ENCODE results near the gene KIF20B. TPM values are rescaled to one million over a fixed set of nuclear protein-coding genes. Genes with fewer than 3 reads are reported as not detected.
A peak's percentile ranks its signal among the peaks of the same experiment; 100 is the strongest.

Gene KIF20B
- total and polyA plus RNA-seq, 2 experiments from 2014 or later: 8.3 to 12.1 TPM

DNA sequence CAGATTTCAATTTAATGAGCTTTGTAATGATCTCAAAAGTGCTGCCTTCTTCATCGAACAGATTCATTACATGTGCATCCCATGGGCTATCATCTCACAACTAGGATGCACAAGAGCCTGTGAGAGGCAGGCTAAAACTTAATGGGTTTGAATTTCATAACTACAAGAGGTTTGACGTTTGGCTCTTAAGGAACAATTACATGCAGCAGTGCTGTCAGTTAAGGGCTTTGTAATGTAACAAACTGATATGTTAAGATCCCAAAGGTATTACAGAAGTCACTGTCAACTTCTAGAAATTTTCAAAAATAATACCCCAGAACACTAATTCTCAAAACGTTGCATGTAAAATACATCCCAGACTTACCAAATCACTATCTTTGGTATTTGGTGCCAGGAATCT lies 33.2 kb downstream of the KIF20B start:
- TF ChIP-seq, protein P1, sequence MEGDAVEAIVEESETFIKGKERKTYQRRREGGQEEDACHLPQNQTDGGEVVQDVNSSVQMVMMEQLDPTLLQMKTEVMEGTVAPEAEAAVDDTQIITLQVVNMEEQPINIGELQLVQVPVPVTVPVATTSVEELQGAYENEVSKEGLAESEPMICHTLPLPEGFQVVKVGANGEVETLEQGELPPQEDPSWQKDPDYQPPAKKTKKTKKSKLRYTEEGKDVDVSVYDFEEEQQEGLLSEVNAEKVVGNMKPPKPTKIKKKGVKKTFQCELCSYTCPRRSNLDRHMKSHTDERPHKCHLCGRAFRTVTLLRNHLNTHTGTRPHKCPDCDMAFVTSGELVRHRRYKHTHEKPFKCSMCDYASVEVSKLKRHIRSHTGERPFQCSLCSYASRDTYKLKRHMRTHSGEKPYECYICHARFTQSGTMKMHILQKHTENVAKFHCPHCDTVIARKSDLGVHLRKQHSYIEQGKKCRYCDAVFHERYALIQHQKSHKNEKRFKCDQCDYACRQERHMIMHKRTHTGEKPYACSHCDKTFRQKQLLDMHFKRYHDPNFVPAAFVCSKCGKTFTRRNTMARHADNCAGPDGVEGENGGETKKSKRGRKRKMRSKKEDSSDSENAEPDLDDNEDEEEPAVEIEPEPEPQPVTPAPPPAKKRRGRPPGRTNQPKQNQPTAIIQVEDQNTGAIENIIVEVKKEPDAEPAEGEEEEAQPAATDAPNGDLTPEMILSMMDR (IDR thresholded peaks at IDR 0.05; ENCODE audit: low read depth, low read length): no peak
- no peak overlapping the region for H3K4me3 ChIP-seq
- no peaks in the 10 kb centered on the region for H3K27me3 ChIP-seq
- H3K4me1 ChIP-seq (ENCODE audit: low read depth): no peaks in the 10 kb centered on the region
- no peak overlapping the region for H3K27ac ChIP-seq
- H3K9me3 ChIP-seq (ENCODE audit: low read depth): no peaks in the 10 kb centered on the region
- H3K36me3 ChIP-seq: peaks cover 11% of the 10 kb centered on the region
- DNase-seq (ENCODE audit: low read depth in 1 of 2, low spot score in 1 of 2): no peak

DNA sequence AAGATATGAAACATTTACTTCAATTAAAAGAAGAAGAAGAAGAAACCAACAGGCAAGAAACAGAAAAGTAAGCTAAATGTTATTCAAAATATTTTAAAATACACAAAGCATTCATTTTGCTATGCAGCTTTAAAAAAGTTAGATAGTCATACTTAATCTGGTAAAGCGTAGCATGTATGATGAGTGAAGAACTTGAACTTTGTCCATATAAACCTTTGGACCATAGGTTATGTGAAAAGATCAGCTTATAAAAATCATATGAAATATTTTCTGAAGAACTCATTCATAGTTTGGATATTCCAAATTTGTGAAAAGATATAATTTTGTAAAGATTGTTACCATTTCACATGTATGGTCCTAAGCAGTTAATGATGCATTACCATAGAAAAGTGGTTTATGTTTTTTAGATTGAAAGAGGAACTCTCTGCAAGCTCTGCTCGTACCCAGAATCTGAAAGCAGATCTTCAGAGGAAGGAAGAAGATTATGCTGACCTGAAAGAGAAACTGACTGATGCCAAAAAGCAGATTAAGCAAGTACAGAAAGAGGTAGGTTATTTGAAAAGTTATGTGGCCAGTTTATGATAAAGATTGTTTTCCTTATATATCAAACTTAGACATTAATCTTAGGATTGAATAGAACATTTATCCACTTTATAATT lies 37.3 kb downstream of the KIF20B start:
- no peaks in the 10 kb centered on the region for H3K27me3 ChIP-seq
- TF ChIP-seq, protein P1 (IDR thresholded peaks at IDR 0.05; ENCODE audit: low read depth, low read length): no peak
- H3K4me3 ChIP-seq: no peak overlapping the region
- DNase-seq (ENCODE audit: low read depth in 1 of 2, low spot score in 1 of 2): no peak
- no peaks in the 10 kb centered on the region for H3K4me1 ChIP-seq (ENCODE audit: low read depth)
- H3K27ac ChIP-seq: no peak overlapping the region
- peaks cover 11% of the 10 kb centered on the region for H3K36me3 ChIP-seq
- H3K9me3 ChIP-seq (ENCODE audit: low read depth): no peaks in the 10 kb centered on the region

- TF ChIP-seq, protein P1 (IDR thresholded peaks at IDR 0.05; ENCODE audit: low read depth, low read length): no peak
- H3K4me1 ChIP-seq (ENCODE audit: low read depth): no peaks in the 10 kb centered on the region
- H3K27ac ChIP-seq: no peak overlapping the region
- H3K9me3 ChIP-seq (ENCODE audit: low read depth): no peaks in the 10 kb centered on the region
- no peak for DNase-seq (ENCODE audit: low read depth in 1 of 2, low spot score in 1 of 2)
- H3K36me3 ChIP-seq: peaks cover 11% of the 10 kb centered on the region
- no peak overlapping the region for H3K4me3 ChIP-seq
- no peaks in the 10 kb centered on the region for H3K27me3 ChIP-seq
These were observed 39.9 kb downstream of the KIF20B start for GRCh38 chr10:89741126-89741762.

GRCh38 chr10:89744026-89744425 lies 42.6 kb downstream of the KIF20B start:
- peak in 1 of 2 donors; percentile 30 for DNase-seq (ENCODE audit: low read depth in 1 of 2, low spot score in 1 of 2)
- Histone ChIP-seq H3K4me3 (no peak overlapping the region), H3K27me3 (no peaks in the 10 kb centered on the region), H3K27ac (no peak overlapping the region), H3K9me3 (ENCODE audit: low read depth) (no peaks in the 10 kb centered on the region), H3K4me1 (ENCODE audit: low read depth) (no peaks in the 10 kb centered on the region), H3K36me3 (peaks cover 4% of the 10 kb centered on the region)
- TF ChIP-seq, protein P1 (IDR thresholded peaks at IDR 0.05; ENCODE audit: low read depth, low read length): no peak

DNA sequence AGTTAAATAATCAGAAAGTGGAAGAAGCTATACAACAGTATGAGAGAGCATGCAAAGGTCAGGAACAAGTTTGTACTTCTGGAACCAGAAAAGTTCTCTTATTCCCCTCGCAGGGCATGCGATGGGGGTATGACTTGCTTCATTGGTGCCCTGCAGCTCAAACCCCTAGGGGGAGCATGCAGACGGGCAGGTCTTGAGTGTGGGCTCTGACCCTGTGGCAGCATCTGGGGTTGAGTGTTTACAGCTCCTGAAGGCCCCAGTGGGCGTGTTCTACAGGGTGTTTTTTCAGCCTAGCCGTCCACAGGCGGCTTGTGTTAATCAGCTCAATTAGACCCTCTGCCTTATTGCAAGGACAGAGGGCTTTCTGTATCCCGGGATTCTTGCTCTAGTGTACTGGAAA lies 44.5 kb downstream of the KIF20B start:
- DNase-seq (ENCODE audit: low read depth in 1 of 2, low spot score in 1 of 2): no peak
- Histone ChIP-seq H3K27ac (no peak overlapping the region), H3K9me3 (ENCODE audit: low read depth) (no peaks in the 10 kb centered on the region), H3K4me1 (ENCODE audit: low read depth) (no peaks in the 10 kb centered on the region), H3K27me3 (no peaks in the 10 kb centered on the region), H3K36me3 (no peaks in the 10 kb centered on the region), H3K4me3 (no peak overlapping the region)
- TF ChIP-seq, protein P1 (IDR thresholded peaks at IDR 0.05; ENCODE audit: low read depth, low read length): no peak

All from cardiac muscle cell (in vitro differentiated cells and primary cell).